ENCODE results near the gene PDZD7. TPM values are rescaled to one million over a fixed set of nuclear protein-coding genes. Genes with fewer than 3 reads are reported as not detected.
"Not testable (repeated sequence)": the region's sequence is repeated elsewhere in the genome, so short reads cannot be mapped to it uniquely, and the experiment has no call there.

Gene PDZD7
- polyA plus RNA-seq, 12 donors, result 0.34 to 2.5 (median 1.5) TPM; not detected in 2

DNA sequence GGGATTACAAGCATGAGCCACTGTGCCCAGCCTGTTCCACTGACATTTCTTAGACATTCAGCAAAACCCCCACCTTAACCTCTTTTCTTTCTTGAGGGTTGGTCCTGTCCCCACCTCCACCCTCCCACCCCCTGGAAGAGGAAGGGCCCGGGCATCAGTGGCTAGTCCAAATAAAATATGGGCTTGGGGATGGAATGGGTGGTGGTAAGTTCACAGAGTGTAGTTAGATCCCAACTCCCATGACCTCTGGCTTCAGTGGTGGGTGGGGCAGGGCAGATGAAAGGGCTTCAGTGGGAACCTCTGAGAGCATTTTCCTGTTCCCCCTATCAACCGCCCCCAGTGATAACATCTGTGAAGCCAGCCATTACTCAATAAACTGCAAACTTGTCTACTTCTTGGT lies 9.9 kb upstream of the PDZD7 start:
- DNase-seq, result no peak

- DNase-seq, result no peak
These were observed 9.1 kb upstream of the PDZD7 start for GRCh38 chr10:101040061-101040460.

DNA sequence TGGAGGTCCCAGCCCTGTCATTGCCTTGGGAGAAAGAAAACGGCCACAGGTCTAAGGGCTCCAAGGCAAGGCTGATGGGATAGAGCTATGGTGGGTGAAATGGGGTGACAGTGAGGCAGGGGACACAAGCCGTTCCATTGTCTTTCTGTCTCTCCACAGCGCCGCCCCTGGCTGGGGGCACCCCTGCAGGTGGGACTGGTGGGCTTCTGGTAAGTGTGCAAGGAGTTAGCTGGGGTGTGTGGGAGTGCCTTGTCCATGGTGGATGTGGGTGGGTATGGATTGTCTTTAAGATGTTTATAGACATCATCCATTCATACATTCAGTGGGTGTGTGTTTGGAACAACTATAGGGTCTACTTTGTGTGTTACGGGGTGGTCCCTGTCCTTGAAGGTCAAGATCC lies 7.6 kb upstream of the PDZD7 start:
- no peak for DNase-seq

GRCh38 chr10:101036726-101037125 lies 5.8 kb upstream of the PDZD7 start:
- no peak for DNase-seq

- no peak for DNase-seq
These were observed 5.2 kb upstream of the PDZD7 start for GRCh38 chr10:101035916-101036702.

- no peak for DNase-seq
These were observed 4.4 kb upstream of the PDZD7 start for GRCh38 chr10:101035314-101035713.

GRCh38 chr10:101034404-101034803 lies 3.5 kb upstream of the PDZD7 start:
- not testable (repeated sequence) for DNase-seq

- DNase-seq, result no peak
These were observed 2.3 kb upstream of the PDZD7 start for GRCh38 chr10:101033276-101033675.

GRCh38 chr10:101032637-101033224 lies 1.8 kb upstream of the PDZD7 start:
- peak; percentile 77 for DNase-seq

GRCh38 chr10:101031796-101032636 lies 1.1 kb upstream of the PDZD7 start:
- DNase-seq, result peak; percentile 87

- no peak for DNase-seq
These were observed 317 bp downstream of the PDZD7 start for GRCh38 chr10:101030496-101031127.

DNA sequence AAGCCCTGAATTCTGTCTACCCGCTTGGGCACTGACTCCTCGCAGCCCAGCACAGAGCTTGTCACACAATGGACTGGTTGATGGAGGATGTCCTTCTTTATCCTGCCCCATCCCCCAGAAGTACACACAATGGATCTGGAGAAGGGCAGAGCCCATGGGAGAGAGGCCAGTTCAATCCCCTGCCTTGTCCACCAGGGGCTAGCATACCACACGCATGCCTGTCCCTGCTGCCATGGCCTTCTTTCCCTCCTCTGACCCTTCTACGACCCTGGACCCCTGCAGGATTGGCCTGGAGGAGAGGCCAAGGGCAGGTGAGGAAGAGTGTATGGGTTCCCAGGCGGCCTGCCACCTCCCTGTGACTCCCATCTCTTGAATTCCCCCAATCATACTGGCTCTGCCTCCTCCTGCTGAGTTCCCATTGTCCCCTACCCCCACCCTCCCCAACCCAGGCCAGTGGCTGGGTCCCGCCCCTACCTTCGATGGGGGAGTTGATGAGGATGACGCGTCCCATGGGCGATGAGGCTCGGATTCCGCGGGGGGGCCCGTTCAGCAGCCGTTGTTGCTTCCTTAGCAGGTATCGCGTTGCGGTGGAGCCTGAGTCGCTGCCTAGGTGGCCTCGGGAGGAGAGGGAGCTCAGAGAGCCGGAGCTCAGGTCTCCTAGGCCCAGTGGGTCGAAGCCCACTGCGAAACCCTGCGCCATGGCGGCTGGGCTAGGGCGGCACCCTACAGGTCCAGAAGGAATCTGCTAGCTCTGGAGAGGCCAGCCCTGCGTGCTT lies 1.2 kb downstream of the PDZD7 start:
- no peak for DNase-seq

GRCh38 chr10:101028446-101029337 lies 2.2 kb downstream of the PDZD7 start:
- DNase-seq, result no peak

- DNase-seq, result no peak
These were observed 3.7 kb downstream of the PDZD7 start for GRCh38 chr10:101027106-101027720.

GRCh38 chr10:101022967-101023705 lies 7.8 kb downstream of the PDZD7 start:
- DNase-seq, result no peak

GRCh38 chr10:101021692-101022251 lies 9.2 kb downstream of the PDZD7 start:
- DNase-seq, result no peak

DNA sequence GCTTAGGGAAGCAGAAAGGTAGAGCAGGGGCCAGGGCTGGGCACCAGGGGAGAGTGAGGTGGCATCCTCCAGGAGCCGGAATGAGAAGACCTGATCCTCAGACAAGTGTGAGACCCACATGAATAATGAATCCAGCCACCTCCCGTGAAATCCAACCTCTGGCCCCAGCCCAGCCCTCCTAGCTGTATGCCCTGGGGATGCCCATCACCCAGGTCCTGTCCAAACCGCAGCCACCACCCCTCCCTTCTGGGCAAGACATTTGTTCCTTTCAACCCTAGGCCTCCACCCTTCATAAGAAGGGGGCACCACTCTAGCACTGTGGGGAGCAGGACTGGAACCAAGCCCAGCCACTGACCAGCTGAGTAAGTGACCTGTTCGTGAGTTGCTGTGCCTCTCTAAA lies 9.7 kb downstream of the PDZD7 start:
- DNase-seq, result no peak

DNA sequence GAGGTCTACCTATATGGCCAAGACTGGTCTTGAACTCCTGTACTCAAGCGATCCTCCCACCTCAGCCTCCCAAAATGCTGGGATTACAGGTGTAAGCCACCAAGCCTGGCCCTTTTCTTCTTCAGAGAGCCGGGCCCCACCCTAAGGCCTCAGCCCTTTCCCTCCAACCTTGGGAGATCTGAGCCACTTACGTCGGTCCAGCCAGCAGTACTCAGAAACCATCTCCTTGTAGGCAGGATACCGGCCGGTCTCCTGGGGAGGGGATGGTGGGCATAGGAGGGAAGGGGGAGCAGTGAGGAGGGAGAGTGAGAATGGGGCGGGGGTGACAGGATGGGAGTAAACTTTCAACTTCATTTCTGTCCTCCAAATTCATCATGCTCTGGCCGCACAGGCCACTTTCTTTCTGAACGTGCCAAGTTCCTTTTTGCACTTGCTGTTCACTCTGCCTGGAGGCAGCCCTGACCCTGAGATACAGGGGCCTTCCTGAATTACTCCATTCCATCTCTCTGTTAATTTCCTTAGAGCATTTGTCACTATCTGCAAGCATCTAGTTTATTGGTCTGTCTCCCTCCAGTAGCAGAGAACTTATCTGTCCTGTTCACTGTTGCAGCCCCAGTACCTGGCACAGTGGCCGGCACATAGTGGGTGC lies 10.4 kb downstream of the PDZD7 start:
- DNase-seq, result no peak

- no peak for DNase-seq
These were observed 11.6 kb downstream of the PDZD7 start for GRCh38 chr10:101019440-101019703.

All from muscle of arm (tissue), 12 donors.